GM23338 (cell line): ENCODE measurements around the gene DLX5. TPM values are rescaled to one million over a fixed set of nuclear protein-coding genes. Genes with fewer than 3 reads are reported as not detected.

Experiments
- ATAC-seq: fragments of 200-7000 bp; cut with Tn5 transposase; 3 replicates; pipeline ENCODE4 v1.9.1; 2020
- DNase-seq: peaks from one replicate; pipeline ENCODE4 v3.0.0-alpha.2; 2015; ENCODE audit warnings: low spot score
- H2AFZ ChIP-seq: fragments of 200-600 bp; sonication (generic); 2 replicates; pipeline ENCODE4 v1.8.0; 2016; ENCODE audit warnings: antibody characterized with exemption, mild to moderate bottlenecking, moderate library complexity
- H3F3A ChIP-seq: fragments of 200-600 bp; sonication (generic); replicated peaks from 2 replicates; pipeline ENCODE4 v1.8.0; 2017; ENCODE audit warnings: antibody characterized with exemption, mixed run types, low read depth
- H3K27ac ChIP-seq: fragments of 200-600 bp; sonication (generic); 2 replicates; pipeline ENCODE4 v1.6.1; 2016; ENCODE audit warnings: low read depth
- H3K27me3 ChIP-seq: fragments of 200-600 bp; sonication (generic); 2 replicates; pipeline ENCODE4 v1.8.0; 2016; ENCODE audit warnings: mild to moderate bottlenecking, mixed run types, moderate library complexity; ENCODE audit not compliant: insufficient read depth
- H3K36me3 ChIP-seq: fragments of 200-600 bp; sonication (generic); 2 replicates; pipeline ENCODE4 v1.8.0; 2016; ENCODE audit warnings: mild to moderate bottlenecking; ENCODE audit not compliant: insufficient read depth
- H3K4me1 ChIP-seq: fragments of 200-600 bp; sonication (generic); 2 replicates; pipeline ENCODE4 v1.8.0; 2016; ENCODE audit warnings: mild to moderate bottlenecking, moderate library complexity; ENCODE audit not compliant: insufficient read depth
- H3K4me2 ChIP-seq: fragments of 200-600 bp; sonication (generic); 2 replicates; pipeline ENCODE4 v1.7.1; 2017; ENCODE audit warnings: mixed run types
- H3K4me3 ChIP-seq: fragments of 200-600 bp; sonication (generic); 2 replicates; pipeline ENCODE4 v1.6.1; 2016; ENCODE audit warnings: mixed run types
- H3K79me2 ChIP-seq: fragments of 200-600 bp; sonication (generic); replicated peaks from 2 replicates; pipeline ENCODE4 v1.8.0; 2017; ENCODE audit warnings: mild to moderate bottlenecking; ENCODE audit not compliant: insufficient read depth
- H3K9me2 ChIP-seq: fragments of 200-600 bp; sonication (generic); 2 replicates; pipeline ENCODE4 v1.8.0; 2017; ENCODE audit not compliant: insufficient read depth
- H4K20me1 ChIP-seq: fragments of 200-600 bp; sonication (generic); replicated peaks from 2 replicates; pipeline ENCODE4 v1.8.0; 2017; ENCODE audit warnings: mild to moderate bottlenecking; ENCODE audit not compliant: insufficient read depth
- H3K27ac Mint-ChIP-seq: 2 replicates; pipeline ENCODE4 v1.8.0; 2020; ENCODE audit warnings: inconsistent platforms, mild to moderate bottlenecking, moderate library complexity, mixed read lengths
- H3K27me3 Mint-ChIP-seq: 3 replicates; pipeline ENCODE4 v1.8.0; 2022; ENCODE audit warnings: low read depth, mild to moderate bottlenecking, moderate library complexity, mixed read lengths, inconsistent platforms; ENCODE audit not compliant: insufficient read depth, poor library complexity
- H3K36me3 Mint-ChIP-seq: 3 replicates; pipeline ENCODE4 v1.8.0; 2021; ENCODE audit warnings: low read depth, mild to moderate bottlenecking, inconsistent platforms, moderate library complexity, mixed read lengths
- H3K4me1 Mint-ChIP-seq: 3 replicates; pipeline ENCODE4 v1.8.0; 2020; ENCODE audit warnings: mild to moderate bottlenecking, inconsistent platforms, mixed read lengths
- H3K4me3 Mint-ChIP-seq: 3 replicates; pipeline ENCODE4 v1.8.0; 2021; ENCODE audit warnings: moderate library complexity, mild to moderate bottlenecking, inconsistent platforms, mixed read lengths
- H3K9me3 Mint-ChIP-seq: 3 replicates; pipeline ENCODE4 v1.8.0; 2020; ENCODE audit warnings: moderate library complexity, mild to moderate bottlenecking, inconsistent platforms, mixed read lengths
- CTCF ChIP-seq, 2 experiments: fragments of 200-600 bp in 1 of 2; sonication (generic) in 1 of 2; conservative IDR thresholded peaks; 2 replicates each; pipeline versions ENCODE4 v1.5.1 to v1.6.1; 2016 to 2017; ENCODE audit warnings: antibody characterized with exemption in 2 of 2, low read depth in 2 of 2, mild to moderate bottlenecking in 2 of 2, moderate library complexity in 1 of 2
- EZH2 ChIP-seq: fragments of 200-600 bp; sonication (generic); IDR thresholded peaks from one replicate; pipeline ENCODE4 v1.8.0; 2017; ENCODE audit warnings: antibody characterized with exemption, mild to moderate bottlenecking, low read depth; ENCODE audit not compliant: unreplicated experiment
- EZH2phosphoT487 ChIP-seq: fragments of 200-600 bp; sonication (generic); IDR thresholded peaks from one replicate; pipeline ENCODE4 v1.8.1; 2018; ENCODE audit warnings: antibody characterized with exemption; ENCODE audit not compliant: unreplicated experiment
- NANOG ChIP-seq: IDR thresholded peaks from 2 replicates; pipeline ENCODE4 v1.6.1; 2016; ENCODE audit warnings: antibody characterized with exemption, borderline replicate concordance
- ZNF462 ChIP-seq: fragments of 250-450 bp; sonication (Bioruptor Pico); IDR thresholded peaks from 2 replicates; pipeline ENCODE4 v1.5.0; 2020; ENCODE audit warnings: mild to moderate bottlenecking, moderate library complexity
- polyA plus RNA-seq: library from polyadenylated mRNA; unstranded; fragments of >200 nt; fragmentation: Nextera tagmentation; extraction: Ambion mirVana; gene quantifications from 2 replicates; pipeline ENCODE4 v1.2.1, GENCODE V29; 2016
- total RNA-seq: library from RNA; depleted of rRNA; stranded (reverse); fragments of >200 nt; shearing (Covaris generic); gene quantifications from 2 replicates; pipeline ENCODE4 v1.2.3, GENCODE V29; 2014

Gene DLX5
- total and polyA plus RNA-seq, 2 experiments from 2014 or later: not detected

- H3K4me3 Mint-ChIP-seq: peak overlapping the region; percentile 66
- TF ChIP-seq EZH2 (peak; percentile 89), NANOG (no peak)
- Histone ChIP-seq H2AFZ (peak overlapping the region; percentile 81; the same call in 1 of the 2 replicates), H3K36me3 (no peaks in the 10 kb centered on the region), H3F3A (peaks cover 39% of the 10 kb centered on the region), H3K27ac (no peak overlapping the region), H3K9me2 (no peaks in the 10 kb centered on the region), H4K20me1 (peaks cover 19% of the 10 kb centered on the region), H3K79me2 (no peaks in the 10 kb centered on the region), H3K4me3 (peak overlapping the region; percentile 58), H3K4me2 (peak overlapping the region; percentile 90), H3K27me3 (peaks cover 100% of the 10 kb centered on the region), H3K4me1 (peaks cover 92% of the 10 kb centered on the region)
- no peak overlapping the region for H3K27ac Mint-ChIP-seq
- peaks cover 100% of the 10 kb centered on the region for H3K27me3 Mint-ChIP-seq
- ATAC-seq: peak; percentile 1
- peak; percentile 69 for DNase-seq
- H3K36me3 Mint-ChIP-seq: no peaks in the 10 kb centered on the region; the same call in 2 of the 3 replicates
- H3K4me1 Mint-ChIP-seq: peaks cover 77% of the 10 kb centered on the region
- H3K9me3 Mint-ChIP-seq: peaks cover 7% of the 10 kb centered on the region; the same call in 1 of the 3 replicates
These were observed 2.7 kb downstream of the DLX5 start for GRCh38 chr7:97021747-97022490.

- peak overlapping the region; percentile 66 for H3K4me3 Mint-ChIP-seq
- Histone ChIP-seq H3F3A (peaks cover 43% of the 10 kb centered on the region), H4K20me1 (peaks cover 21% of the 10 kb centered on the region), H2AFZ (peak overlapping the region; percentile 81), H3K27me3 (peaks cover 100% of the 10 kb centered on the region), H3K4me2 (peak overlapping the region; percentile 90), H3K27ac (no peak overlapping the region), H3K4me1 (peaks cover 87% of the 10 kb centered on the region), H3K4me3 (peak overlapping the region; percentile 58), H3K9me2 (no peaks in the 10 kb centered on the region), H3K36me3 (no peaks in the 10 kb centered on the region), H3K79me2 (no peaks in the 10 kb centered on the region)
- peak in 1 of 2 experiments; percentile 37; a peak in 2 of 4 replicates for TF ChIP-seq CTCF (conservative IDR thresholded peaks at IDR 0.05; ENCODE audit: low read depth in 2 of 2)
- TF ChIP-seq EZH2phosphoT487: peak; percentile 11
- TF ChIP-seq ZNF462 (CRISPR knock-in tag): no peak
- ATAC-seq: peak; percentile 31
- H3K36me3 Mint-ChIP-seq: no peaks in the 10 kb centered on the region; the same call in 2 of the 3 replicates
- H3K27ac Mint-ChIP-seq: no peak overlapping the region
- H3K9me3 Mint-ChIP-seq: peaks cover 7% of the 10 kb centered on the region; the same call in 1 of the 3 replicates
- peaks cover 100% of the 10 kb centered on the region for H3K27me3 Mint-ChIP-seq
- H3K4me1 Mint-ChIP-seq: peaks cover 75% of the 10 kb centered on the region
- peak; percentile 73 for DNase-seq
These were observed 3.5 kb downstream of the DLX5 start for GRCh38 chr7:97020996-97021746.
